ENCODE data around the gene ZNF169.
"Not testable (repeated sequence)": the region's sequence is repeated elsewhere in the genome, so short reads cannot be mapped to it uniquely, and the experiment has no call there.

DNA sequence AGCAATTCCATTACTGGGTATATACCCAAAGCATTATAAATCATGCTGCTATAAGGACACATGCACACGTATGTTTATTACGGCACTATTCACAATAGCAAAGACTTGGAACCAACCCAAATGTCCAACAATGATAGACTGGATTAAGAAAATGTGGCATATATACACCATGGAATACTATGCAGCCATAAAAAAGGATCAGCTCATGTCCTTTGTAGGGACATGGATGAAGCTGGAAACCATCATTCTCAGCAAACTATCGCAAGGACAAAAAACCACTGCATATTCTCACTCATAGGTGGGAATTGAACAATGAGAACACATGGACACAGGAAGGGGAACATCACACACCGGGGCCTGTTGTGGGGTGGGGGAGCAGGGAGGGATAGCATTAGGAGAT is 18.0 kb upstream of the ZNF169 start:
- not testable (repeated sequence) for TF ChIP-seq FOXM1 (IDR thresholded peaks at IDR 0.05; ENCODE audit: borderline replicate concordance); SP1 (IDR thresholded peaks at IDR 0.05)
